Keratinocyte (primary cell): ENCODE measurements around the gene SFMBT1. TPM values are rescaled to one million over a fixed set of nuclear protein-coding genes. Genes with fewer than 3 reads are reported as not detected.

ENCODE experiments used
- DNase-seq: peaks from one replicate; pipeline ENCODE4 v3.0.0-alpha.2; 2011; ENCODE audit warnings: low read depth, missing footprints, low spot score
- FAIRE-seq: peaks from 2 replicates; lab custom pipeline; 2011; peaks lifted over from hg19 to GRCh38; lab: Jason Lieb, UNC
- H2AFZ ChIP-seq: 2 replicates; pipeline ENCODE4 v1.6.0; 2012; ENCODE audit warnings: low read length, control low read depth, inconsistent platforms; ENCODE audit not compliant: control insufficient read depth
- H3K27ac ChIP-seq: 2 replicates; pipeline ENCODE4 v1.5.1; 2011; ENCODE audit warnings: low read length; ENCODE audit not compliant: control insufficient read depth, insufficient read depth
- H3K27me3 ChIP-seq: 3 replicates; pipeline ENCODE4 v1.6.0; 2011; ENCODE audit warnings: low read length; ENCODE audit not compliant: control insufficient read depth, insufficient read depth; ENCODE audit errors: extremely low read depth
- H3K36me3 ChIP-seq, 2 experiments: 2 replicates in 1 of 2; 3 replicates in 1 of 2; pipeline ENCODE4 v1.5.1; 2011; ENCODE audit warnings: low read length in 2 of 2, mild to moderate bottlenecking in 1 of 2; ENCODE audit not compliant: control insufficient read depth in 2 of 2, insufficient read depth in 2 of 2; ENCODE audit errors: extremely low read depth in 1 of 2
- H3K4me1 ChIP-seq: 3 replicates; pipeline ENCODE4 v1.5.1; 2011; ENCODE audit warnings: low read length; ENCODE audit not compliant: control insufficient read depth, insufficient read depth; ENCODE audit errors: extremely low read depth
- H3K4me2 ChIP-seq: 3 replicates; pipeline ENCODE4 v1.6.0; 2011; ENCODE audit warnings: low read depth, low read length; ENCODE audit not compliant: control insufficient read depth, insufficient read depth; ENCODE audit errors: extremely low read depth
- H3K4me3 ChIP-seq, 3 experiments: fragments of 200-600 bp in 1 of 3; sonication (generic) in 1 of 3; 2 replicates in 2 of 3; 3 replicates in 1 of 3; pipeline ENCODE4 v1.5.1; 2011 to 2016; ENCODE audit warnings: low read length in 3 of 3, mild to moderate bottlenecking in 3 of 3, control low read depth in 2 of 3, inconsistent platforms in 1 of 3, low read depth in 1 of 3, mixed read lengths in 1 of 3, mixed run types in 1 of 3, moderate library complexity in 1 of 3; ENCODE audit not compliant: control insufficient read depth in 2 of 3, insufficient read depth in 2 of 3; ENCODE audit errors: extremely low read depth in 1 of 3
- H3K79me2 ChIP-seq: 2 replicates; pipeline ENCODE4 v1.6.0; 2012; ENCODE audit warnings: low read length; ENCODE audit not compliant: control insufficient read depth, insufficient read depth
- H3K9ac ChIP-seq: 3 replicates; pipeline ENCODE4 v1.6.0; 2011; ENCODE audit warnings: low read length; ENCODE audit not compliant: control insufficient read depth, insufficient read depth; ENCODE audit errors: extremely low read depth
- H3K9me1 ChIP-seq: 3 replicates; pipeline ENCODE4 v1.6.0; 2011; ENCODE audit warnings: low read length; ENCODE audit not compliant: control insufficient read depth, insufficient read depth; ENCODE audit errors: extremely low read depth
- H3K9me3 ChIP-seq: 2 replicates; pipeline ENCODE4 v1.5.1; 2012; ENCODE audit warnings: low read depth, low read length; ENCODE audit not compliant: control insufficient read depth
- H4K20me1 ChIP-seq: 3 replicates; pipeline ENCODE4 v1.6.0; 2011; ENCODE audit warnings: low read length; ENCODE audit not compliant: control insufficient read depth, insufficient read depth; ENCODE audit errors: extremely low read depth
- EZH2 ChIP-seq: IDR thresholded peaks from one replicate; pipeline ENCODE4 v1.6.1; 2012; ENCODE audit warnings: inconsistent platforms, mild to moderate bottlenecking, low read length, moderate library complexity
- dilution Hi-C: fragments of 300-500 bp; cut with MboI; formaldehyde crosslinking; loops from one replicate; pipeline ENCODE4 v1.7.0; 2020; ENCODE audit warnings: low sequenced_read_pairs; ENCODE audit not compliant: extremely low pct_ligation_motif_present
- polyA plus RNA-seq, 5 experiments: library from polyadenylated mRNA; depleted of rRNA in 3 of 5; stranded (reverse) in 3 of 5; stranded (forward) in 1 of 5; unstranded in 1 of 5; fragments of >200 nt; gene quantifications; 1 replicate in 1 of 5; 2 replicates in 3 of 5; 3 replicates in 1 of 5; pipeline versions ENCODE4 v1.2.1 to v1.2.3, GENCODE V29; 2011 to 2012; ENCODE audit warnings: missing spikeins in 2 of 5, low read depth in 1 of 5, low replicate concordance in 1 of 5
- TF ChIP-seq, protein P1 (sequence below), 3 experiments: IDR thresholded peaks in 1 of 3; conservative IDR thresholded peaks in 1 of 3; optimal IDR thresholded peaks in 1 of 3; 2 replicates in 2 of 3; 3 replicates in 1 of 3; pipeline versions ENCODE3 to v1.5.1; 2011; ENCODE audit warnings: low read length in 3 of 3, mild to moderate bottlenecking in 3 of 3, moderate library complexity in 2 of 3, control low read depth in 1 of 3, inconsistent platforms in 1 of 3; ENCODE audit not compliant: insufficient read depth in 2 of 3; ENCODE audit errors: extremely low read depth in 1 of 3

Gene SFMBT1
- polyA plus RNA-seq, 1 donor (not counting 4 experiments of a cell fraction or from before 2014, with no cell fraction given): 4.1 TPM

DNA sequence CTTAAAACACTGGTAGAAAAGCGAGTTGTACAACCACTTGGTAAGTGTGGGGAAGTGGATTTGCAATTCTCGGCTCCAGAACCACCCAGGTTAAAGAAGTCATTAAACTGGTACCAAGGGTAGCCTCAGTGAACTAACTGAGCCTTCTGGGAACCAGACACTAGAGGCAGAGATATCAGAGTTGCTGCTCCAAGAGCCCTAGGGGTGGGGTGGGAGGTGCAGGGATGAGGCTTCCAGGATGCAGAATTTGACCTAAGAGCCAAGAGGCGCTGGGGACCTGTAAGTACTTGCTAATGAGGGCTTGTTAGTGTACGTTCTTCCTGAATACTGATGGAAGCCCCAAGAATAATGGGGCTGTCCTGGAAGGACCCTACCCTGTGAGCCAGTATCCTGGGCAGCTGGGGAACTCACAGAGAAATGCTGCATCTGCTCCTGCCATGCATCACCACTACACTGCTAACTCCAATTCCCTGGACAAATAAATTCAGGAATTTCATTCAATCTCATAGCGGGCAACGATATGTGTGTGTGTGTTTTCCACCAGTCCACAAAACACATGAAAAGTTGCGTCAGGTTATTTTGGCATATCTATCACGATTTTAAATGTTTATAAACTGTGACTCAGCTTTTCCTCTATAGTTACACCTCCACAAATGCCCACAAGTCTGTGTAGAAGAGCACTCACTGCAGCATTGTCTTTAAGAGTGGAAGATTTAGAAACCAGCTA lies 172.3 kb downstream of the SFMBT1 start:
- TF ChIP-seq EZH2: no peak
- TF ChIP-seq, protein P1, sequence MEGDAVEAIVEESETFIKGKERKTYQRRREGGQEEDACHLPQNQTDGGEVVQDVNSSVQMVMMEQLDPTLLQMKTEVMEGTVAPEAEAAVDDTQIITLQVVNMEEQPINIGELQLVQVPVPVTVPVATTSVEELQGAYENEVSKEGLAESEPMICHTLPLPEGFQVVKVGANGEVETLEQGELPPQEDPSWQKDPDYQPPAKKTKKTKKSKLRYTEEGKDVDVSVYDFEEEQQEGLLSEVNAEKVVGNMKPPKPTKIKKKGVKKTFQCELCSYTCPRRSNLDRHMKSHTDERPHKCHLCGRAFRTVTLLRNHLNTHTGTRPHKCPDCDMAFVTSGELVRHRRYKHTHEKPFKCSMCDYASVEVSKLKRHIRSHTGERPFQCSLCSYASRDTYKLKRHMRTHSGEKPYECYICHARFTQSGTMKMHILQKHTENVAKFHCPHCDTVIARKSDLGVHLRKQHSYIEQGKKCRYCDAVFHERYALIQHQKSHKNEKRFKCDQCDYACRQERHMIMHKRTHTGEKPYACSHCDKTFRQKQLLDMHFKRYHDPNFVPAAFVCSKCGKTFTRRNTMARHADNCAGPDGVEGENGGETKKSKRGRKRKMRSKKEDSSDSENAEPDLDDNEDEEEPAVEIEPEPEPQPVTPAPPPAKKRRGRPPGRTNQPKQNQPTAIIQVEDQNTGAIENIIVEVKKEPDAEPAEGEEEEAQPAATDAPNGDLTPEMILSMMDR (optimal IDR thresholded peaks at IDR 0.05 in 1 of 3, IDR thresholded peaks at IDR 0.05 in 1 of 3, conservative IDR thresholded peaks at IDR 0.05 in 1 of 3; ENCODE audit: extremely low read depth in 1 of 3, insufficient read depth in 2 of 3, low read length in 3 of 3): peak in 1 of 3 experiments; percentile 6
- no peaks in the 10 kb centered on the region for H3K36me3 ChIP-seq
- H3K4me1 ChIP-seq: peaks cover 10% of the 10 kb centered on the region
- no peaks in the 10 kb centered on the region for H3K27me3 ChIP-seq
- no peak overlapping the region for H3K4me2 ChIP-seq
- H3K79me2 ChIP-seq: no peaks in the 10 kb centered on the region
- H3K27ac ChIP-seq: no peak overlapping the region
- dilution Hi-C loops: no loop called here
- H2AFZ ChIP-seq: no peak overlapping the region
- DNase-seq (no peak), FAIRE-seq (no peak)
- H4K20me1 ChIP-seq: peaks cover 2% of the 10 kb centered on the region
- H3K9ac ChIP-seq: no peak overlapping the region
- H3K9me1 ChIP-seq: no peaks in the 10 kb centered on the region
- H3K4me3 ChIP-seq: no peak overlapping the region
- no peaks in the 10 kb centered on the region for H3K9me3 ChIP-seq

DNA sequence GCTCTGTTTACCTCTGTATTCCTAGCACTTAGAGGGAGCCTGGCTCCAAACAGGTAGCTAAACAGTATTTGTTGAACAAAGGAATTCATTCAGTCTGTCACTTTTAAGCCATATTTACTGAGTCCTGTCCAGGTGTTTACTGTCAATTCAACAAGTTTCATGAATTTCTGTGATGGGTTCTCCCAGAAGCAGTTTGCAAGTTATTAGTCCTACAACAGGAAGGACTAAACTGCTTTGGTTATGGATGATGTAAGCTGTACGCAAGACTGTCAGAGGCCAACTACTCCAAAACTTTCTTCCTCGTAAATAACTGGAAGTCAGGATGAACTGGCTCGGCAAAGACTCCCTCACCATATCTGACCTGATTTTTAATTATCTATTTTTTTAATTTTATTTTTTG lies 173.6 kb downstream of the SFMBT1 start:
- FAIRE-seq (no peak), DNase-seq (no peak)
- Histone ChIP-seq H3K36me3 (no peaks in the 10 kb centered on the region), H3K4me1 (peaks cover 10% of the 10 kb centered on the region), H3K27ac (no peak overlapping the region), H3K79me2 (no peaks in the 10 kb centered on the region), H2AFZ (no peak overlapping the region), H3K9ac (no peak overlapping the region), H3K9me3 (no peaks in the 10 kb centered on the region), H3K4me3 (no peak overlapping the region), H3K4me2 (no peak overlapping the region), H3K27me3 (no peaks in the 10 kb centered on the region), H3K9me1 (no peaks in the 10 kb centered on the region), H4K20me1 (peaks cover 1% of the 10 kb centered on the region)
- dilution Hi-C loops: no loop called here
- TF ChIP-seq, protein P1 (optimal IDR thresholded peaks at IDR 0.05 in 1 of 3, IDR thresholded peaks at IDR 0.05 in 1 of 3, conservative IDR thresholded peaks at IDR 0.05 in 1 of 3; ENCODE audit: extremely low read depth in 1 of 3, insufficient read depth in 2 of 3, low read length in 3 of 3): no peak
- TF ChIP-seq EZH2: no peak
